Cardiac fibroblast (primary cell): ENCODE measurements around the gene CD44.

Source experiments
- DNase-seq, 2 donors: peaks; one replicate each; pipeline versions ENCODE4 v3.0.0 to v3.0.0-alpha.2; 2010; ENCODE audit warnings: low read depth in 2 of 2
- H3K4me3 ChIP-seq, 2 donors: replicated peaks in 1 of 2; 1 replicate in 1 of 2; 2 replicates in 1 of 2; pipeline ENCODE4 v1.5.1; 2011; ENCODE audit warnings: low read depth in 2 of 2, low read length in 2 of 2, mild to moderate bottlenecking in 2 of 2, moderate library complexity in 1 of 2
- CTCF ChIP-seq: IDR thresholded peaks from one replicate; pipeline ENCODE4 v1.5.1; 2011; ENCODE audit warnings: low read depth, mild to moderate bottlenecking, low read length, inconsistent platforms

The CD44 gene

GRCh38 chr11:35163209-35163608, 24.2 kb downstream of the CD44 start:
- no peak overlapping the region for H3K4me3 ChIP-seq
- no peak for DNase-seq
- TF ChIP-seq CTCF: no peak

GRCh38 chr11:35163702-35164496, 24.9 kb downstream of the CD44 start:
- no peak for DNase-seq
- peak; percentile 36 for TF ChIP-seq CTCF
- no peak overlapping the region for H3K4me3 ChIP-seq

GRCh38 chr11:35165030-35165422, 26.1 kb downstream of the CD44 start:
- DNase-seq: no peak
- no peak for TF ChIP-seq CTCF
- no peak overlapping the region for H3K4me3 ChIP-seq

GRCh38 chr11:35165423-35166368, 26.7 kb downstream of the CD44 start:
- peak; percentile 88 to 90 for DNase-seq
- H3K4me3 ChIP-seq: no peak overlapping the region

GRCh38 chr11:35166369-35167360, 27.7 kb downstream of the CD44 start:
- no peak for TF ChIP-seq CTCF
- peak overlapping the region in 1 of 2 donors; percentile 18 for H3K4me3 ChIP-seq
- DNase-seq: peak; percentile 77 to 96

More at GRCh38 chr11:35165423-35166368, 26.7 kb downstream of the CD44 start:
- no peak for TF ChIP-seq CTCF

- peak; percentile 63 to 75 for DNase-seq
- TF ChIP-seq CTCF: no peak
- H3K4me3 ChIP-seq: no peak overlapping the region
These were observed 28.5 kb downstream of the CD44 start for GRCh38 chr11:35167426-35167954.
